ENCODE measurements around the gene MINDY2.
A peak's percentile ranks its signal among the peaks of the same experiment; 100 is the strongest.
"Not testable (repeated sequence)": the region's sequence is repeated elsewhere in the genome, so short reads cannot be mapped to it uniquely, and the experiment has no call there.

MINDY2 gene

DNA sequence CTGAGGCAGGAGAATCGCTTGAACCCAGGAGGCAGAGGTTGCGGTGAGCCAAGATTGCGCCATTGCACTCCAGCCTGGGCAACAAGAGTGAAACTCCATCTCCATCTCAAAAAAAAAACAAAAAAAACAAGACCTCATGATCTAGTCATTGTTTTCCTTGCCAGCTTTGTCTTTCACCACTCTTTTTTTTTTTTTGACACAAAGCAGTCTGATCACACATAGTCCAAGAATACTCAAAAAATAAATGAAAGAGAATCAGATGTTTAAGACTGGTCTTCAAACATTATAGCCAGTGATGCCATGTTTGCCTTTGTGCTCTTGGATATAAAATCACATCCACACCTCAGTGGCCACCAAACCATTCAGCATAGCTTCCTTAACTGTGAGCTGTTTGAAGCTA is 15.8 kb upstream of the MINDY2 start:
- no peak for DNase-seq

DNA sequence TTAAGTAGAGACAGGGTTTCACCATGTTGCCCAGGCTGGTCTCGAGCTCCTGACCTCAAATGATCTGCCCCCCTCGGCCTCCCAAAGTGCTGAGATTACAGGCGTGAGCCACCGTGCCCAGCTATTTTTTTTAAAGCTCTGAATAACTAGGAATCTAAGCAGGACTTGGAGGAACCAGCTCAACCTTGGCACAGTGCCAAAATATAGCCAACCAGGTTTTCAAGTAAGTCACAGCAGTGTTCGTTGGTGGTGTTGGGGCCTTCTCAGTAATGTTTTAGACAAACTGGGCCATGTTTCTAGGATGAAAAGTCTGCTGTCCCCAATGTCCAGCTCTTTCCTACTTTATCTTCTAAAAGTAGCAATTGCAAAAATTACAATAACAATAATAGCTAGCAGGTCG is 15.1 kb upstream of the MINDY2 start:
- no peak for DNase-seq

DNA sequence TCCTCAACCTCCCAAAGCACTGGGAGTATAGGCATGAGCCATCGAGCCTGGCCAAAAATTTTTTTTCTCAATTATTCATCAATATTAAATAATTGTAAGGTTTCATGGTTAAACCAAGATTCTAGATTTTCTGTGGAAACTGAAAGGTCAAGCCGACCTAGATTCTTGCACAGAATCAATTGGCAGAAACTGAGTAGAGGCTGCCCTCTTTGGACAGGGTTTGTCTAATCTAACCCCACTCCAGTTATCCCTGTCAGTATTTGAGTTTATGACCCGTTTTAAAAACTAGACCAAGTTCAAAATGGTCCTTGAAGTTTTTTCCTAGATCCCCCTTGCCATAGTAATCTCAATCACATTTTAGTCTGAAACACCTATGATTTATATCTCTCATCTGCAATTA is 13.0 kb upstream of the MINDY2 start:
- DNase-seq = no peak

DNA sequence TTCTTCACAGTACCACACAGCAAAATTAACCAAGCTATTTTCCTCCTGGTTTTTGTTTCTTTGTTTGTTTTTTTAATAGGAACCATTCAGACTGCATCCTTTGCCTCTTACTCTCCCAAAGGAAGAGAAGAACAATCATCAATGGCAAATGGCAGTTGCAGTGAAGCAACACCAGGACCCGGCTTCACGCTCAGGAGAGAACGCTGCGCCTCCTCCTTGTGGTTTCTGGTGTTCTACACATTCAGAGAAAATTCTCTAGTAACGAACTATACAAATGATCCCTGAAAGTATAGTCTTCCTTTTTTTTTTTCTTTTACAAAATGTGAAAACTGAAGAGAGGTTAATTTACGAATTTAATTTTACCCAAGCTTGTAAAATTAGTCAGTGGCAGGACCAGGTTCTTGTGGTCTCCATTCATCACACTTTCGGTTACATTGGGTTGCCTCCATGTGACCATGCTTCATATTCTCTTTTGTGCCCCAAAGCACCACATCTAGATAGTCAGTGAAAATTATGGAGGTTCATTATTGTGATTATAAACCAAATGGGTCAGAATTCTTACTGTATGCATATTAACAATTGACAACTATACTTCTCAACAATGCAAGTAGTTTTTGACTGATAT is 10.6 kb upstream of the MINDY2 start:
- DNase-seq = no peak

DNA sequence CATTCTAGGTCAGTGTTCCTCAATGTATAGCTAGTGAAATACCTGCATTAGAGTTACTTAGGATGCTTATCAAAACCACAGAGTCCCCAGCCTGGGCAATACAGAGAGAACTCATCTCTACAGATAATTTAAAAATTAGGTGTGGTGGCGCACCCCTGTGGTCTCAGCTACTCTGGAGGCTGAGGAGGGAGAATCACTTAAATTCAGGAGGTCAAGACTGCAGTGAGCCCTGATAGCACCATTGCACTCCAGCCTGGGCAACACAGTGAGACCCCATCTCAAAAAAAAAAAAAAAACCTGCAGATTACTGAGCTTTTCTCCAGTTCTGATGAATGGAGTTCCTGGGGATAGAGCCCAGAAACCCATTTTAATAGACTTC is 10.1 kb upstream of the MINDY2 start:
- no peak for DNase-seq

DNA sequence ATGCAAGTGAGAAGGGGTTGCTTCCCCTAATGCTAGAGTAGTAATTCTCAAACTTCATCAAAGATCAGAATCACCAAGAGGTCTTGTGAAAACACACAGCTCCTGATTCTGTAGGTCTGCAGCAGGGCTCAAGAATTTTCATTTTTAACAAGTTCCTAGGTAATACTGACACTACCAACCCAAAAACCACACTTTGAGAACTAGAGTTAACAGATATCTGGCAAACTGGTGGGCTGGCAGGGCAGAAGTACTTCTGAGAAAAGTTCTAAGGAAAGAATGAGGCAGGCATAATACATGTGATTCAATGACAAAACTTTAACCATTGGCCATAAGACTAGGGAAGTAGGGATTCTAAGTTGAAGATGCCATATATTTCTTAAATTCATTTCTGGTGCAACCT is 8.8 kb upstream of the MINDY2 start:
- DNase-seq = no peak

DNA sequence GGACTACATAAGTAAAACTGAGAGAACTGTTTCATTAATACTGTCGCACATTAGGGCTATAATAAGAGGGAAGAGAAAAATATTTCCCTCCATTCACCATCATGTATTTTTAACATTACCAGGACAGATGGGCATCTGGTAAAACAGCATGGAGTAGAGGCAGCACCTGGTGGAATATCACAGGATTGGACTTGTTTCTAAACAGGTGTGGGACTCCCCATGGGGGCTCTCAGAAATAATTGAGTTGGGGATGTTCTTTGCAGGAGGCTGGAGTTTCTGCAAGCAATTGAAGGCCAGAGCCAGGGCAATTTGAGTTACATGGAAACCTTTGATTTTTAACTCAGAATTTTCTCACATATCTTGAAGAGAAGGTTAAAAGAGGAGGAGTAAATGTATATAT is 8.4 kb upstream of the MINDY2 start:
- DNase-seq = no peak

DNA sequence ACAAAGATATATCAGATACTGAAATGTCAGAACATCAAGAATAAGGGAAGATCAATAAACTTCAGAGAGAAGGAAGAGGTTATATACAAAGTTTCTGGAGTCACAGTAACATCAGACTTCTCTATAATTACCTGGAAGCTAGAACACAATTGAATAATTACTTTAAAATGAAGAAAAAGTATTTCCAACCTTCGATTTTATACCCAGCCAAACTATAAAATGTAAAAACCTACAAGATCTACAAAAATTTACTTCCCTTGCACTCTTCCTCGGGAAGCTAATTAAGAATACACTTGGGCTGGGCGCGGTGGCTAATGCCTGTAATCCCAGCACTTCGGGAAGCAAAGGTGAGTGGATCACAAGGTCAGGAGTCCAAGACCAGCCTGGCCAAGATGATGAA is 6.6 kb upstream of the MINDY2 start:
- no peak for DNase-seq

DNA sequence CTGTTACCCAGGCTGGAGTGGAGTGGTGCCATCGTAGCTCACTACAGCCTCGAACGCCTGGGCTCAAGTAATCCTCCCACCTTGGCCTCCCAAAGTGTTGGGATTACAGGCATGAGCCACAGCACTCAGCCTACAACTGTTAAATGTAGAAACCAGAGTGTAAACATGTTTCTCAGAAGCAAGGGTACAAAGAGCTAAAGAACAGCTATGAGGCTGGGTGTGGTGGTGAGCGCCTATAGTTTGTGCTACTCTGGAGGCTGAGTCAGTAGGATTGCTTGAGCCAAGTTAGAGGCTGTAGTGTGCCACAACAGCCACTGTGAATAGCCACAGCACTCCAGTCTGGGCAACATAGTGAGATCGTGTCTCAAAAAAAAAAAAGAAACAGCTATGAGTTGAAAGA is 4.8 kb upstream of the MINDY2 start:
- no peak for DNase-seq

DNA sequence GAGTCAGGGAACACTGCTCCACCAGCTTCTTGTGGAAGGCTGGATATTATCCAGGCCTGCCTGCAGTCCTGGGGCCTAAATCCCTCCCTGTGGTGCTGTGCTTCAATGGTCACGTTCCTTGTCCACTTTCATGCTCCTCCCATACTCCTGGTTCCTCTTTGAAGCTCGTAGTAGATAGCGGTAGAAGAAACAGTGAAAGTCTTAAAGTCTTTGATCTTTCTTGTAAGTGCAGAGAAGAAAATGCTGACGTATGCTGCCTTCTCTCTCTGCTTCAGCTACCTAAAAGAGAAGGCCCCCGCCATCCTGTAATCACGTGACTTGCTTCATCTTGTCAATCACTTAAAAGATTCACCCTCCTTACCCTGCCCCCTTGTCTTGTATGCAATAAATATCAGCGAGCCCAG is 2.5 kb upstream of the MINDY2 start:
- not testable (repeated sequence) for DNase-seq

DNA sequence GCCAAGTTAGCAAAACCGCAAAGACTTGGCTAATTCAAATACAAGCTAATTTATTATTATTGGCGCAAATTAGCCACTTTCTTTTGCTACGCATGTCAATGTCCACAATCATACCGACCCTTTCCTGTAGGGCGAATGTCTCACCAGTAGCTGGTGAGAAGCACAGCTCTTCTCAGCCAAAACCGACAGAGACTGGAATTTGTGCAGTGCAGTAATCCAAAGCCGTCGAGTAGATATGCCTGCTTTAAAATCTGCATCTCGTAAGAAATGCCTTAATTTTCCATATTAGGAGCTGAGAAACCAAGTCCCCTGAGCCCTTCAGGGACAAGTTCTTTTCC is 614 bp upstream of the MINDY2 start:
- DNase-seq = no peak

DNA sequence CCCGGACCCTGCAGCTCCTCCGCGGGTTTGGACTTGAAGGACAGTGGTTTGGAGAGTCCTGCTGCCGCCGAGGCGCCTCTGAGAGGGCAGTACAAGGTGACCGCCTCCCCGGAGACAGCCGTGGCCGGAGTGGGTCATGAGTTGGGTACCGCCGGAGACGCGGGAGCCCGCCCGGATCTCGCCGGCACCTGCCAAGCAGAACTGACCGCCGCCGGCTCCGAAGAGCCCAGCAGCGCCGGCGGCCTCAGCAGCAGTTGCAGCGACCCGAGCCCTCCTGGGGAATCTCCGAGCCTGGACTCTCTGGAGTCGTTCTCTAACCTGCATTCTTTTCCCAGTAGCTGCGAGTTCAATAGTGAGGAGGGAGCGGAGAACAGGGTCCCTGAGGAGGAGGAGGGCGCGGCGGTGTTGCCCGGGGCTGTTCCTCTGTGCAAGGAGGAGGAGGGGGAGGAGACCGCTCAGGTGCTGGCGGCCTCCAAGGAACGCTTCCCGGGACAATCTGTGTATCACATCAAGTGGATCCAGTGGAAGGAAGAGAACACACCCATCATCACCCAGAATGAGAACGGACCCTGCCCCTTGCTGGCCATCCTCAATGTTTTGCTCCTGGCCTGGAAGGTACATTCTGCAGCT is 634 bp downstream of the MINDY2 start:
- DNase-seq = peak; percentile 13

DNA sequence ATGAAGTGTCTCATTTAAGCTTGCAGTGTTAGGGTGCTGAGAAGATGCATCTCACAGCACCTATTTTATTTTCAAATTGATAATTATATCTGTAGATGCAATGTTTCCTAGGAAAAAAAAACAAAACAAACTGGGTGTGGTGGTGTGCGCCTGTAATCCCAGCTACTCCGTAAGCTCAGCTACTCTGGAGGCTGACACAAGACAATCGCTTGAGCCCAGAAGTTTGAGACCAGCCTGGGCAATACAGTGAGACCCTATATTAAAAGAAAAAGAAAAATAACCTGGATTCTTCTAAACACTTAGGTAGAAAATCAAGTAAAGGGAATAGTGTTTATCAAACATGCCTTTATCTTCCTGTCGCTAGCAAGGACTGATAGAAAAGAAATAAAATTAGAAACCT is 1.9 kb downstream of the MINDY2 start:
- no peak for DNase-seq

DNA sequence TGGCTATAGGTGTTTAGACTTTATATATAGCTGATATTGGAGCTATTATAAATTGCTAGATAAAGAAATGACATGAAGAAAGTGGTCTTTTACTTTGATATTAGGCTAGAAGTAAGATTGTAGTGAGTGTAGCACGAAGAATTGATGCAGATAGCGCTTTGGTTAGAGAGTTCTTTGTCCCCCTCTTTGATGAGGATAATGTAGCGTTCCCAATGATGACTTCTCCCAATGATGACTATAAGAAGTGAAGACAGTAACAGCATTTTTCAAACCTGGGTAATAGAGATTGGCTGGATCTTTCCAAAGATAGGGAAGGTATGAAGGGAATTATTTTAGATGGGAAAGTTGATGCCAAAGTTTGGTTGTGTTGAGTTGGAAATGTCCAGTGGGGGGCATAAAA is 4.3 kb downstream of the MINDY2 start:
- DNase-seq = no peak

DNA sequence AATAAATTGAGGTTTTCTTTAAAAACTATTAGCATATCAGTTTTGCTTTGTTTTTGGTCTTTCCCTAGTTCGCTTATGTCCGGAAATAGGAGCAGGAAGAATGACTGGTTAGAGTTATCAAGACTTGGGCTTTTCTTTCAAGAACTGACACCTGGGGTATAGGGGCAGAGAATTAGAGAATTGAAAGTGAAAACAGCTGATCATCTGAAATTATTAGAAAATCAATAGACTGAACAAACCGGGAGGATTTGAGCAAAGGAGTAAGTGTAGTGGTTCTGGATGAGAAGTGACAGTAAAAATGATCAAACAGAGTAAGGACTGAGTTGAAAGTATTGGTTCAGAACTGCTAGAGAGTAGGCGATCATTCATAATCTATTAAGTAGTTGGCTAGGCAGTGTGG is 6.0 kb downstream of the MINDY2 start:
- no peak for DNase-seq

DNA sequence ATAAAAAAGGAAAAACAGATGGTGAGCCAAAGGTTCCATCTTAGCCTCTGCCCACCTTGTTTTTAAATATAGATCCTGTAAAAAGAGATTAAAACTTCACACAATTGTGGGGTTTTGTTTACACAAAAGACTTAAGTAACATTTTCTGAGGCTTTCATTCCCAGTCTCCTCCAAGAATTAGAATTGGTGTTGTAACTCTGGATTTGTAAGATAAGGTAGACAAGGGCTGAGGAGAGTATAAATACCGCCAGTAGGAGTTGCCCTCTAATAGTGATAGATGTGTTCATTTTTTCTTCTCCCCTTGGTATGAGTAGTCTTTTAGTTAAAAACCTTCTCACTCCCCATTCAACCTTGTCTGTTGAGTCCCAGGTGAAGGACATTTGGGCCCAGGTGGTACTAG is 8.5 kb downstream of the MINDY2 start:
- no peak for DNase-seq

DNA sequence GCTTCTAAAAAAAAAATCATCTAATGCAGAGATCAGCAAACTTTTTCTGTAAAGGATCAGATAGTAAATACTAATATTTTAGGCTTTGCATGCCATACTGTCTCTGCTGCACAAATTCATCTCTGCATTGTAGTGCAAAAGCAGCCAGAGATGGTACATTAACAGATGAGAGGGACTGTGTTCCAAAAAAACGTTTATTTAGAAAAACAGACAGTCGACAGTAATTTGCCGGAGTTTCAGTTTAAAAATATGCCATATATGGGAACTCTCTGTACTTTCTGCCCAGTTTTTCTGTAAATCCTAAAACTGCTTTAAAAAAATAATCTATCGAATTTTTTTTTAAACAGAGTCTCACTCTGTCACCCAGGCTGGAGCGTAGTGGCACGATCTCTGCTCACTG is 14.3 kb downstream of the MINDY2 start:
- no peak for DNase-seq

DNA sequence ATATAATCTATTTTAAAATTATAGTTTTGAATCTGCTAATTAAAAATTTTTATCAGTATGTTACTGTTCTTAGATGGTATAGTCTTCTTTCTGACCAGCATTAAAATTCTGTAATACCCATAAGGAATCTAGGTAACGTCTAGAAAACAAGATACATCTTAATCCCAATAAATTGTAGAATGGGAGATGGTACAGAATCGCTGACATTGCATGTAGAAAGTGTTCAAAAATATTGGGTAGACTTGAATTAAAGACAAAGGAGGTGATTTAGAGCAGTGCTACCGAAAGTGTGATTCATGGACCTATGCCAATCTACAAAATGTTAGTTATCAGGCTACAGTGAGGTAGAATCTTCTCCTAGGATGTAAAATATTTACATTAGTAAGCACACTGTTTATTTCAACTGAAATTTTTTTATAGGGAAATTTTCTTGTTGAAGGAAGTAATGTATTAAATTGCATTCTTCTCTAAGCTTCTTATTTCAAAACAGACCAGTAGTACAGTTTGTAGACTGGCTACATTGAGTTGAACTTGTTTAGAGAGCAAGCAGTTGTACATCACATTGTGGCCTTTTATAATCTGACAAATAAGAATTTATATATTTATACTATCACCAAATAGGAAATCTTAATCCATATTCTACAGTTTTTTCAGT is 17.1 kb downstream of the MINDY2 start:
- no peak for DNase-seq

DNA sequence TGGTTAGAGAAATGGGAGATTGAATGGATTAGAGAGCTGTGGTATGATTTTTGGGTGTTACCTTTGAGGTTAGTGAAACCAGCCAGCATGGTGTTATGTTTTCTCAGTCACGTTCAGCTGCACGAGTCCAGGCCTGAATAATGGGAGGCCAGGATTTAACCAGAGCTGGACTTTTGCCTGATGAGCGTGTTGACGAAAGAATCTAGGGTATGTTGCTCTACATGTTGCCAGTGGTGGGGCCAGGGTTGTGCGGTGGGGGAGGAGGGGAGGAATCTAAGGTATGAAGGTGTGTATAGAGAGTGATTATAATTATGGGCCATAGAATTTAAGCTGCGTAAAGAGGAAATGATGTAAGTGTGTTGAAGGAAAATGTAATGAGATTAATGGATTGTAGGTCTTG is 22.8 kb downstream of the MINDY2 start:
- no peak for DNase-seq

DNA sequence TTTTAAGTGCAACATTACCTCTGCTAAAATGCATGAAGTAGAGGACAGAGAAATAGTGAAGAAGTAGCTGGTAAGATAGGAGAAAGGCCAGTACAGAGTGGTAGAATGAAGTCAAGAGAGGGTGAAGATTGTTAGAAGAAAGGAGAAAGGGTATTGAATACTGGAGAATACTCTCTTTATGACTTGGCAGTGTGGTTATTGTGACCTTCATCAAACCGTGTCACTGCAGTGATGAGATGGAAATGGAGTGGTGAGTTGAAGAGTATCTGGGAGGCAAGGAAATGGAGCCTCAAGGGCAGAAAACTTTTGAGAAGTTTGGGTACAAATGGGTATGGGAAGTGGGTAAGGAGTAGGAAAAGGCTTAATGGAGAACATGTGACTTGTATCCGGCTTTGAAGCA is 24.7 kb downstream of the MINDY2 start:
- DNase-seq = no peak

DNA sequence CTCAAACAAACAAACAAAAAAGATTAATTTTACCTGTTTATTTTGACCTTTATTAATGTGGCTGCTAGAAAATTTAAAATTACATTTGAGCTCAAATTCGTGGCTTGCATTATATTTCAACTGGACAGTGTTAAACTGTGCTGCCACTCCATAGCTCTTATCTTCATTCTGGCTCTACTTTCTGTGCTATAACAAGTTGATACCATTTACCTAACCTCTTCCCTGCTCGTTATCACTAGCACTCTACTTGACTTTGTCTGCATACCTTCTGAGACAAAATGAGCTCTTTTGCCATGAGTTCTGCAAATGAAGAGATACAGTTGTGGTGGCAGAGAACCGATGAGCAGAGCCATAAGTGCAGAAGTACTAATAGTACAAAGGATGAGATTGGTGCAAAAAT is 26.4 kb downstream of the MINDY2 start:
- DNase-seq = no peak

DNA sequence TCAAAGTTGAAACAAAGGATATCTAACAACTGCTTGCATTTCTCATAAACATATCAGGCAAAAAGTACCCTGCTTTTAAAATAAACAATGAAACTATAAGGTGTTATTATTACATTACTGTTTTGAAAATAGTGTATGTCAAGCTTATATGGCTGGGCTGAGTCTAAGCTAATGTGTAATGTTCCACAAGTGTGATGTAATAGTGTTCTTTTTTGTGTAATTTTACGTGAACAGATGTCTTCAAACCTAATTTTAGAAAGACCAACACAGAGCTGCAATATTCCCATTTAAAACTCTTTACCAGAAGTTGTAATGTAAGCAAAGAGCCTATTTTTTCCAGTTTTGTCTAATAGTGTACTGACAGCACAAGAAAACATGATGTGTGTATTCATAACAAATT is 34.0 kb downstream of the MINDY2 start:
- DNase-seq = no peak

DNA sequence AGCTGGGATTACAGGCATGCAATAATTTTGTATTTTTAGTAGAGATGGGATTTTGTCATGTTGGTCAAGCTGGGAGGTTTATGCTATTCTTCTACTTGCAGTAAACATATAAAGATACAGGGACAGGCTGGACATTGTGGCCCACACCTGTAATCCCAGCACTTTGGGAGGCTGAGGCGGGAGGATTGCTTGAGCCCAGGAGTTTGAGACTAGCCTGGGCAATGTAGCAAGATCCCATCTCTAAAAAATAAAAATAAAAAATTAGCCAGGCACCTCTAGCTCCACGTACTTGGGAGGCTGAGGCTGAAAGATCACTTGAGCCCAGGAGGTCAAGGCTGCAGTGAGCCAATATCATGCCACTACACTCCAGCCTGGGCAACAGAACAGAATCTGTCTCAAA is 52.2 kb downstream of the MINDY2 start:
- DNase-seq = not testable (repeated sequence)

DNA sequence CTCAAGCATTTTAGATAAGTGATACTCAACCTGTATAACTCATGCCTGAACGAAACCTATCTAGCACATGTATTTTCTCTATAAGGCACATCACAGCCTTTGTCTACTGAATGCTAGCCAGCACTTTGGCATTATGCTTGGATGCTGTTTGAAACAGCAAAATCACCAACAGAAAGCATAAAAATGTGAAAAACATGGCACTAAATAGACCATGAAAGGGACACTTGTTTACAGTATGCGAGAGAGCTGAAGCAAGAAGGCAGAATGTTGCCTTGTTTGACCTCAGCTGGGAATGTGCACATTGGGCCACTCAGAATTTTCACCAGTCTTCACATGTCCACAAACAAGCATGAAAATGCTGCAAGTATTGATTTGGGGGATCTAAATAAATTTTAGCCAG is 59.5 kb downstream of the MINDY2 start:
- DNase-seq = no peak

Data from T-helper 9 cell (primary cell).